ENCODE results near the gene EFNA5.
"Not testable (repeated sequence)": the region's sequence is repeated elsewhere in the genome, so short reads cannot be mapped to it uniquely, and the experiment has no call there.

The EFNA5 gene

GRCh38 chr5:107451028-107451427 is 219.7 kb downstream of the EFNA5 start:
- no peak for FAIRE-seq

- FAIRE-seq, result no peak
These were observed 220.2 kb downstream of the EFNA5 start for GRCh38 chr5:107450531-107450930.

GRCh38 chr5:107449369-107449768 is 221.4 kb downstream of the EFNA5 start:
- no peak for FAIRE-seq

- FAIRE-seq, result no peak
These were observed 223.2 kb downstream of the EFNA5 start for GRCh38 chr5:107447587-107447986.

- FAIRE-seq, result no peak
These were observed 223.8 kb downstream of the EFNA5 start for GRCh38 chr5:107446972-107447371.

- no peak for FAIRE-seq
These were observed 226.4 kb downstream of the EFNA5 start for GRCh38 chr5:107444300-107444699.

- FAIRE-seq, result no peak
These were observed 226.8 kb downstream of the EFNA5 start for GRCh38 chr5:107443897-107444296.

- no peak for FAIRE-seq
These were observed 228.3 kb downstream of the EFNA5 start for GRCh38 chr5:107442452-107442851.

GRCh38 chr5:107439832-107440231 is 230.9 kb downstream of the EFNA5 start:
- FAIRE-seq, result no peak

GRCh38 chr5:107437986-107438510 is 232.7 kb downstream of the EFNA5 start:
- FAIRE-seq, result no peak

- FAIRE-seq, result no peak
These were observed 233.6 kb downstream of the EFNA5 start for GRCh38 chr5:107437154-107437553.

- FAIRE-seq, result no peak
These were observed 234.5 kb downstream of the EFNA5 start for GRCh38 chr5:107436201-107436600.

GRCh38 chr5:107435061-107435460 is 235.7 kb downstream of the EFNA5 start:
- no peak for FAIRE-seq

- FAIRE-seq, result not testable (repeated sequence)
These were observed 237.1 kb downstream of the EFNA5 start for GRCh38 chr5:107433646-107434045.

GRCh38 chr5:107431998-107432397 is 238.7 kb downstream of the EFNA5 start:
- FAIRE-seq, result no peak

- FAIRE-seq, result no peak
These were observed 239.2 kb downstream of the EFNA5 start for GRCh38 chr5:107431536-107431935.

- FAIRE-seq, result no peak
These were observed 240.6 kb downstream of the EFNA5 start for GRCh38 chr5:107430071-107430625.

- FAIRE-seq, result no peak
These were observed 242.4 kb downstream of the EFNA5 start for GRCh38 chr5:107428303-107428813.

- no peak for FAIRE-seq
These were observed 243.9 kb downstream of the EFNA5 start for GRCh38 chr5:107426872-107427271.

GRCh38 chr5:107426209-107426608 is 244.5 kb downstream of the EFNA5 start:
- no peak for FAIRE-seq

- no peak for FAIRE-seq
These were observed 245.2 kb downstream of the EFNA5 start for GRCh38 chr5:107425541-107426031.

- no peak for FAIRE-seq
These were observed 246.2 kb downstream of the EFNA5 start for GRCh38 chr5:107424491-107424890.

- no peak for FAIRE-seq
These were observed 248.2 kb downstream of the EFNA5 start for GRCh38 chr5:107422494-107422893.

- no peak for FAIRE-seq
These were observed 251.2 kb downstream of the EFNA5 start for GRCh38 chr5:107419498-107419897.

- FAIRE-seq, result no peak
These were observed 251.8 kb downstream of the EFNA5 start for GRCh38 chr5:107418902-107419301.
